GM21447 (cell line): Measurements from ENCODE around the gene FCHSD2.
"Not testable (repeated sequence)": the region's sequence is repeated elsewhere in the genome, so short reads cannot be mapped to it uniquely, and the experiment has no call there.

Experiments
- ATAC-seq: cut with Tn5 transposase; IDR thresholded peaks from one replicate; pipeline ENCODE4 v1.9.1; 2021; ENCODE audit not compliant: unreplicated experiment

Gene FCHSD2

GRCh38 chr11:72808331-72808798 lies 333.8 kb downstream of the FCHSD2 start:
- ATAC-seq: no peak

GRCh38 chr11:72807792-72808191 lies 334.3 kb downstream of the FCHSD2 start:
- no peak for ATAC-seq

- ATAC-seq: no peak
Observed at GRCh38 chr11:72807021-72807693, 335.0 kb downstream of the FCHSD2 start.

GRCh38 chr11:72806378-72806777 lies 335.7 kb downstream of the FCHSD2 start:
- not testable (repeated sequence) for ATAC-seq

GRCh38 chr11:72805216-72805615 lies 336.9 kb downstream of the FCHSD2 start:
- no peak for ATAC-seq

GRCh38 chr11:72802822-72803221 lies 339.3 kb downstream of the FCHSD2 start:
- ATAC-seq: no peak

GRCh38 chr11:72799441-72799840 lies 342.7 kb downstream of the FCHSD2 start:
- ATAC-seq: no peak

- ATAC-seq: no peak
Observed at GRCh38 chr11:72798361-72798760, 343.8 kb downstream of the FCHSD2 start.

GRCh38 chr11:72793425-72794367 lies 348.4 kb downstream of the FCHSD2 start, which contains the start of gene STARD10:
TSS of gene STARD10 (minus strand) at chr11:72794047. CDS start at chr11:72781181, 12,866 bp downstream.
- ATAC-seq: peak; percentile 84

- no peak for ATAC-seq
Observed at GRCh38 chr11:72793076-72793424, 349.1 kb downstream of the FCHSD2 start.

GRCh38 chr11:72792437-72793021 lies 349.6 kb downstream of the FCHSD2 start:
- no peak for ATAC-seq

GRCh38 chr11:72791228-72791627 lies 350.9 kb downstream of the FCHSD2 start:
- not testable (repeated sequence) for ATAC-seq

- no peak for ATAC-seq
Observed at GRCh38 chr11:72789493-72790131, 352.5 kb downstream of the FCHSD2 start.

GRCh38 chr11:72788241-72788640 lies 353.9 kb downstream of the FCHSD2 start:
- no peak for ATAC-seq

GRCh38 chr11:72787216-72788104 lies 354.7 kb downstream of the FCHSD2 start:
- no peak for ATAC-seq
